ENCODE data around the gene CARS1. TPM values are rescaled to one million over a fixed set of nuclear protein-coding genes. Genes with fewer than 3 reads are reported as not detected.

CARS1 gene
- total RNA-seq: 73.4 and 75.1 TPM in 2 replicates

GRCh38 chr11:3057069-3057963 is at the start of gene CARS1:
TSS of gene CARS1 (minus strand) at chr11:3057423. CDS start at chr11:3057367, 56 bp downstream.

DNA sequence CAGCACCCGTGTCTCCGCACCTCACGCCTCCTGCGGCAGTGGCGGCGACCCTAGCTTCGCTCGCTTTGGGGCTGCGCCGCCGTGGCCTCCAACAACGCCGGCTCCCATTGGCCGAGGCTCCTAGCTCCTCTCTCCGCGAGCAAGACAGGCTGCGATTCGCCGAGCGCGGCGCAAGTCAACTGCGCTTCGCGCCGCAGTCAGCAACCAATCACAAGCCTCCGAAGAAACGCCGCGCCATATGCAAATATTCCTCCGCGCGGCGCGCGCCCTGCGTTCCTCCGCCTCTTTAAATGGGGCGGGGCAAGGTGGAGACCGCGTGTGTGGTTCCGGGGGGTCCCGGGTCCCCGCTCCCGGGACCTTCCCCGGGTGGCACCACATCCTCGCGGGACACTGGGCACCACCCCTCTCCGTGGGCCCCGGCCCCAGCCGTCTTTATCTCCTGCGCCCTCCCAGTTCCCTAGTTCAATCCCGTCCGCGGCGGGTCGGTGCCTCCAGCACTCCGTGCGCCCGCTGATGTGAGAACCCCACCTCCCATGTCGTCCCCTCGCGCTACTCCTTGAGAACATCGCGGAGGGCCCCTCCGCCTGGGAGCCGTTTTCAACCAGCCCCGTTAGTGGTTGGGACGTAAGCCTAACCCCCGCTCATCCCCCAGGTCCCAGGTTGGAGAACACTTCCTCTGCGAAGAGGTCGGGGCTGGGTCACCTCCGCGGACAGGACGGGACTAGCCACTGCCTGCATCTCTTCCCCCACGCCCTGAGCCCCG is 64.8 kb downstream of the CARS1 start, which contains the start of gene NAP1L4:
TSS of gene NAP1L4 (minus strand) at position 96 of the 763 bp plus-strand sequence. CDS start 13,109 bp downstream, outside the sequence.

Small RNA genes within 50 kb of the gene (small RNA-seq; reads per million reads assigned to genes)
- gene RNU1-91P (not detected), gene SNORA54 (19.7 reads per million, percentile 95 among the genes with 10 or more reads in this experiment)

Other genes starting within 250 kb of the CARS1 start
- gene CDKN1C, start 171.6 kb downstream of the CARS1 start, total RNA-seq: 10.1 and 11.9 TPM in 2 replicates
- 3.1 and 3.9 TPM in 2 replicates for gene PHLDA2, start 128.0 kb downstream of the CARS1 start, total RNA-seq
- 91.5 and 101 TPM in 2 replicates for gene NAP1L4, start 65.1 kb downstream of the CARS1 start, total RNA-seq
- 42.9 and 48.1 TPM in 2 replicates for gene OSBPL5, start 107.9 kb upstream of the CARS1 start, total RNA-seq
- gene MRGPRG, start 161.4 kb upstream of the CARS1 start, total RNA-seq: not detected in 2 replicates
- gene MRGPRE, start 175.0 kb upstream of the CARS1 start, total RNA-seq: 0.54 and 0.78 TPM in 2 replicates

Measured in articular chondrocyte of knee joint (primary cell).